AG09319 (cell line): ENCODE data around the gene LYST.

ENCODE experiments used
- DNase-seq: peaks from one replicate; pipeline ENCODE4 v3.0.0-alpha.2; 2010; ENCODE audit warnings: low read depth; ENCODE audit errors: extremely low read depth
- TF ChIP-seq, protein P1 (sequence below): IDR thresholded peaks from 2 replicates; pipeline ENCODE4 v1.5.1; 2011; ENCODE audit warnings: low read depth, mild to moderate bottlenecking, inconsistent platforms, low read length, moderate library complexity

The LYST gene

DNA sequence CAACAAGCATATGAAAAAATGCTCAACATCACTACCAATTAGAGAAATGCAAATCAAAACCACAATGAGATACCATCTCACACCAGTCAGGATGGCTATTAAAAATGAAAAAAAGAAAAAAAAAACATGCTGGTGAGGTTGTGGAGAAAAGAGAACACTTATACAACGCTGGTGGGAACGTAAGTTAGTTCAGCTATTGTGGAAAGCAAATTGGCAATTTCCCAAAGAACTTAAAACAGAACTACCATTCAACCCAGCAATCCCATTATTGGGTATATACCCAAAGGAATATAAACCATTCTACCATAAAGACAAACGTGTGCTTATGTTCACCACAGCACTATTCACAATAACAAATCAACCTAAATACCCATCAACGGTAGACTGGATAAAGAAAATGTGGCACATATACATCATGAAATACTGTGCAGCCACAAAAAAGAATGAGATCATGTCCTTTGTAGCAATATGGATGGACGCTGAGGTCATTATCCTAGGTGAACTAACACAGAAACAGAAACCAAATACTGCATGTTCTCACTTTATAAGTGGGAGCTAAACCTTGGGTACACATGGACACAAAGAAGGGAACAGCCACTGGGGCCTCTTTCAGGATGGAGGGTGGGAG, 49.5 kb downstream of the LYST start:
- DNase-seq: no peak
- TF ChIP-seq, protein P1, sequence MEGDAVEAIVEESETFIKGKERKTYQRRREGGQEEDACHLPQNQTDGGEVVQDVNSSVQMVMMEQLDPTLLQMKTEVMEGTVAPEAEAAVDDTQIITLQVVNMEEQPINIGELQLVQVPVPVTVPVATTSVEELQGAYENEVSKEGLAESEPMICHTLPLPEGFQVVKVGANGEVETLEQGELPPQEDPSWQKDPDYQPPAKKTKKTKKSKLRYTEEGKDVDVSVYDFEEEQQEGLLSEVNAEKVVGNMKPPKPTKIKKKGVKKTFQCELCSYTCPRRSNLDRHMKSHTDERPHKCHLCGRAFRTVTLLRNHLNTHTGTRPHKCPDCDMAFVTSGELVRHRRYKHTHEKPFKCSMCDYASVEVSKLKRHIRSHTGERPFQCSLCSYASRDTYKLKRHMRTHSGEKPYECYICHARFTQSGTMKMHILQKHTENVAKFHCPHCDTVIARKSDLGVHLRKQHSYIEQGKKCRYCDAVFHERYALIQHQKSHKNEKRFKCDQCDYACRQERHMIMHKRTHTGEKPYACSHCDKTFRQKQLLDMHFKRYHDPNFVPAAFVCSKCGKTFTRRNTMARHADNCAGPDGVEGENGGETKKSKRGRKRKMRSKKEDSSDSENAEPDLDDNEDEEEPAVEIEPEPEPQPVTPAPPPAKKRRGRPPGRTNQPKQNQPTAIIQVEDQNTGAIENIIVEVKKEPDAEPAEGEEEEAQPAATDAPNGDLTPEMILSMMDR: no peak

DNA sequence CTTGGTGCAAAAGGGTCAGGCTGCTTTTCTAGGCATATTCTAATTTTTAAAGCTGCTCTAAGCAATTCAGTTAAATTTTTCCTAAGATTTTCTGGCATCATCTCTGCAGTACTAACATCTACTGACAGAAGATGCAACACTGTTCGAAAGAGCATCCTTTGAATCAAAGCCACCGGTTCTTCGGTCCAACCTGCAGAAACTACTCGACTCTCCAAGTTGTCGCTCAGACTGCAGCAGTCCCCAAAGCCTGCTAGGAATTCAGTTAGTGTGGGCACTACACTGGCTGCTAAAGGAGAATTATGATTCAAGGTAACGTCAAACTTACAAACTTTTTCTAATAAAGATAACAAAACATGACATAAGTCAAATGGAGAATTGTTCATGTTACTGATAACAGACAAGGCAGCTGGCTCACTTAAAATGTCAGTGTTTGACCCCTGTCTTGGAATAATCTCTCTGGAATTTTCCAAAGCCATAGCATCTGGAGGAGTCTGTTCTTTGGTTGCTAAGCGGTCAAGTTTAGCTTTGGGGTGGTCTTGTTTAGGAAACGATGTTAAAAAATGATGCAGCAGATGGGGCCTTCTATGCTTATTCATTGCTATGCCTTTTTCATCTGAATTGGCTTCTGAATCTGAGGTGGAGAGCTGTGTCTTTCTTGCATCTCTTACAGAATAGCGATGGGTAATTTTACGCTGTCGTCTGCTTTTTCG, 56.9 kb downstream of the LYST start:
- TF ChIP-seq, protein P1: no peak
- DNase-seq: no peak

DNA sequence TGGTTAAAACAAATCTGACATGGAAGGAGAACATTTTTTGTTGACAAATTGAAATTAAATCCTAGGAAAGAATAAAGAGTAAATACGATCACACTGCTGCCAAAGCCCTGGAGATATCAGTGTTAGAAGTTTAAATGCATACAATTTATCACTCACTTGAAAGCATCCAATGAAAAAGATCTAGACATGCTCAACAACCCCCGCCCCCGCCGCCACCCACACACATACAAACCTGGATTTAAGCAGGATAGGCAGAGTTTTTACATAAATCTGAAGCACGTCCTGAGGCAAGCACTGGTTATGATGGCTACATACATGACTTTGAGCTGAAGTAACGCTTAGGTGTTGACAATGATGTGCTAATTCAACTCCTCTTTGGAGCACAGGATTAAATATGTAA, 58.5 kb downstream of the LYST start:
- no peak for DNase-seq
- TF ChIP-seq, protein P1: no peak

DNA sequence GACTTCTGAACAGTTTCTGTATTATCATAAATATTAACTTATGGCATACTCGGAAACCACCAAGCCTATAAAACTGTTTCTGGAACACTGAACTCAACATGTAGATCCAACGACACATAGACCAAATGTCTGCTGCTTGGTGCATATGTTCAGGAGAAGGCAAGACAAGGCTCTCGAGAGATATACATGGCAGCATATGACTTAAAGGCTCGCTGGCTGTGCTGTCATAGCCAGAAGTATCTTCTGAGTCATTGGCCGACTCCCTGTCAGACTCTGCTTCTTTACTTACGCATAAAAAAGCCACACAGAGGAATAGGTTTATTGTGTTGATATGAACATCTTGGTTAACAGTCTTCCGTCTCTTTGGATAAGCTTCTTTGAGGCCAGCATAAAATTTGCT, 60.6 kb downstream of the LYST start:
- TF ChIP-seq, protein P1: no peak
- no peak for DNase-seq

DNA sequence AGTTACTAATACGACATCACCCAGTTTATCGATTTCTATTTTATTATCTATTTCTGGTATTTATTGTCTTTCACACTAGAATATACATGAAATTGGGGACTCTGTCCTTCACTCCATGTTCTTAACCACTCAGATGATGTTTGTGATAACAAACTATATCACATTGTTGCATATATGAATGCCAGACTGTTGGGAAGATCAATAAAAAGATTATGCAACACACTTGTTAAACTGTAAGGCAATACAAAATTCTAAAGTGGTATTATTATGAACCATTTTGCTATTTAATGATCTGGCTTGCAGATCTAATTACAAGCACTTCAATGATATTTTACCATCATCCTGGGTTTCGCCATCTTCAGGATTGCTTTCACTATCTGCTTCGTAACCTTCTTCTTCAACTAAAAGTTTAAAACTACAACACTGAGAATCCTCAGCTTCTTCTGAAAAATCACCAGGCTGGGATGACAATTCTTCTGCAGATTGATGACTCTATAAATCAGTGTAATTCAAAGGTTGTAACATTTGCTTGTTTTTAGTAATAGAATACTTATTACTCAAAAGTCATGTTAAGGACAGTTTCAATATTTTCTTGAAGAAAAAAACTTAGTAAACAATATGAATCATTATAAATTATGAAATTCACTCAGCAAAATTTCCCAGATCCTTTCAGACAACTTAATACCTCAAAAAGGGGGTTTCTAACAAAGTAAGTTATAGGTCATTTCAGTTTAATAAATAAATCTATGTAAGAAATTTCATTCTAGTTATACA, 63.9 kb downstream of the LYST start:
- TF ChIP-seq, protein P1: no peak

DNA sequence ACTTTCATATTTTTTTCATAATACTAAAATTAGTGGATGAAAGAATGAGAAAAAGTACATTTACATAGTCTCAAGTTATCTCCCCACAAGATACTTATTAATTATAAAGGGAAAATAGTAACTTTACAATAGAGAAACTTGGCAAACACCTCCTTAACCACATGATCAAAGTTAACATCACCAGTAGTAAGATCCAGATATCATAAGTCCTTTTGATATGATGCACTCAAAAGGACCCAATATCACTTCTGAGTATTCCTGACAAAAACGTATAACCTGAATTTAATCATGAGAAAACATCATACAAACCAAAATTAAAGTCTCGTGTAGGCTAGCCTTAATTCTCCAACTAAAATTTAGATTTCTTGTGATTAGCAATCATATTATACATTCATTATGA, 67.4 kb downstream of the LYST start:
- no peak for DNase-seq
- TF ChIP-seq, protein P1: no peak

More for the DNA sequence above, 63.9 kb downstream of the LYST start:
- DNase-seq: no peak

DNA sequence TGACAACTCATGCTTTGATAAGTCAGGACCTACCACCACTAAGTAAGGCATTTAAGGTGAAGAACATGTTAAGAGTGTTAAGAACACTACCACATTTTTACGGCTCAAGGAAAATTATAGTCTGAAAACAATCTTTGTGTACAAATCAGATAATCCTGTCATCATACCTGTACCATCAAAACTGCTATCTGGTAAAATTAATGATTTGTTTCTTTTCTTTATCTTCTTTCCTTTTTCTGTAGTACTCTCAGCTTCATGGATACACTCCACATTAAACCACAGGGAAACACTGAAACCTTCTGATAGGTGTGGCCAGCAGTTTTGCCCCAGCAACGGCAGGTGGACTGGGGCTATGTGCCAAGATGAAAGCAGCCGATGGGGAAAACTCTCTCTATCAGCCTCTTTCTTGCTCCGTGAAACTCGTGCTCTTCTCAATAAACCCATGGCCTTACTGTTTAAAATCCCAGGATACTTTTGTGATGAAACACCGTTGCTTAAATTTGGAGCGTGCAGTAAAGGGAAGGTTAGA, 75.1 kb downstream of the LYST start:
- TF ChIP-seq, protein P1: no peak

More for the DNA sequence above, 75.1 kb downstream of the LYST start:
- DNase-seq: no peak
